Stimulated activated CD8-positive, alpha-beta memory T cell treated with anti-CD3 and anti-CD28 coated beads, Interleukin-7, amount 100 ng/mL, for 24 hours (primary cell): ENCODE data around the gene TCF7.

Experiments
- DNase-seq: peaks from one replicate; pipeline ENCODE4 v3.0.0-alpha.2; 2020; ENCODE audit warnings: low read depth

The TCF7 gene

DNA sequence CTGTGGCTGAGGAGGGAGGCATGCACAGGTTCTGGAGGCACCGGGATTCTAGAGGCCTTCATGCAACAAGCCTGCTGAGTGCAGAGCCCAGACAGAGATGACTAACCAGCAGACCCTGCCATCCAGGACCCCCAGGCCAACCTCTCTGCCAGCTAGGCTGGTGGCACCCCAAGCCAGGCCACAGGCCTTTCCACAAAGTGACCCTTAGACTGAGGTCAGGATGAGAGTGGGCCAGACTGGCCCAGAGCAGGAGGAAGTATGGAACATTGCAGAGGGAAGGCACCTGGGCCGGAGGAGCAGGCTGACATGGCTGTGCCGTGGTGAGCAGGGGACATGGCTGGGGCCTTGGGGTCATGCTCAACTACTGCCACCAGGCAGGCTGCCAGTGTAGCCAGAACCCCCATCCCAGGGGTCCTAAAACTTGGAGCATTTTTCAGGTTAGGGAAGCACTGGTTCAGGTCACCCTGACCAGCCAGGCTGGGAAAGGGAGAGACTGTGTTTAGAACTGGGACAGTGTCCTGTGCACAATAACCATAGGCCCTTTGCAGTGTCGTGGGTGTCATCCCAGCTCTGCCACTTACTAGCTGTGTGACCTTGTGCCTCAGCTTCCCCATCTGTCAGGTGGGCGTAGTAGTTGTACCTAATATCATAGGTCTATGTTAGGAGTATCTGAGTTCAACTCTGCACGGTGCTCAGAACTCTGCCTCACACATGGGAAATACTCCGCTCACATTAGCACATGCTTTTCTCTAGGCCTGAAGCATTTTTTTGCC, 17.3 kb downstream of the TCF7 start:
- DNase-seq: no peak

DNA sequence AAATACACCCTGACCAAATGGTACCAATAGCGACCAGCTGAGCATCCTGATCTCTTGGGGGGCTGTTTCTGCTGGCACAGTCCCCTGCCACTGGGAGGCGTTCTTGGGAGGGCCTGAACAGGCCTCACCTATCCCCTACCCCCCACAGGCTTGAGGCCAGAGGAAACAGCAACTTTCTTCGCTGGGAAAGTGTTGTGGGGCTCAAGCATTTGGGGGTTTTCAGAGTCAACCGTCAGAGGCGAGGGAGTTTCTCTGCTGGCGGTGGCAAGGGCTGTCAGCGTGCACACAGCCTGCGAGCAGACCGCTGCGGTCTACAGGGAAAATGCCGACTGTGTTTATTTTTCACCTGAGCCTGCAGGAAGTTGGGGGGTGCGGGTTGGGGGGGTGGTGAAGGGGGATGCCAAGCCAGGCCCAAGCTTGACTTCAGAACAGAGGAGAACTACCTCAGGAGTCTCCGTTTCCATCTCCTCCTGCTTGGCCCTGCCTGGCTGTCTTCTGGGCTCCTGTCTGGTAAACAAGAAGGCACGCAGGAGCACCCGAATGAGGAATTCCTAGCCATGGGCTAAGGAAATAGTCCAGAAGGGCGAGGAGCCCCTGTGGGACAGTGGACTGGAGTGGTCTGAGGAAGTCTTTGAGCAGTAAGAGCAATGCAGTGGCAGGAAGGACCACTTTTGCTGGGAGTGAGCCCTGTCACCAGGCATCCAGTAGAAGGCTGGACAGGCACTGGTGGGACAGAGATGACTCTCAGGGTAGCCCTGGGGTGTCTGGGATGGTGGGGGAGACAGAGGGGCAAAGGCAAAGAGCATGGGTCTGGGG, 18.1 kb downstream of the TCF7 start:
- no peak for DNase-seq

DNA sequence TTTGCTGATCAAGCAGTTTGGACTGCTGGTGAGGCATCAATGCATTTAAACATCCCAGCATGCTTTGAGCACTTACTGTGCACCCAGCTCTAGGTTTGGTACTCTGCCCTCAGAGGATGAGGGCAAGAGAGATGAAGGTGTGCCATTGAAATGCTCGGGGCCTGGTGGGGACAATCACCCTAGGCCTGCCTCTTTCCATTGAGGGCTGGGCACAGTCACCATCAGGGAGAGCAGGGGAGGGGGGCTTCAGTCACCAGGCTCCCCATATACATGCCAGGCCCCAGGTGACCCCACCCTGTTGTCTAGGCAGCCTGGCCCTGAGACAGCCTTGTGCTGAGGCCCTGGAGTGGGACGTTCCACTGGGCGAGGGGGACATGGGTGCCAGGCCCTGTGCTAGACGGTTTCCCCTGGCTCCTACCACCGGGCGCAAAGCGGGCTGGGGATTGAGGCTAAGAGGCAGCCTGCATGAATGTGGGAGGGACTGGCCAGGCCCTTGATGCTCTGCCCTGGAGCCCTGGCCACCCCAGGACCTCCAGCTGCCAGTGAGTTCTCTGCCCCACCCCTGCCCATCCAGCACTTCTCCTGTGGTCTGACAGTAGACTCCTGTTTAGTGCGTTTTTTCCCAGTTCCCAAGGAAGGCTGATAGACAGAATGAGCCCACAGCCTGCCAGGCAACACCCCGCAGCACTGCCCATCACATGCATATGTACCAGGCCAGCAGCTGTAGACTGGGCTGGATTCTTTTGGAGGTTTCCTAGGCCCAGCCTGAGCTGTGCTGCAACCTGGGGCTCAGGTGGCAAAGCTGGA, 18.9 kb downstream of the TCF7 start:
- DNase-seq: no peak

DNA sequence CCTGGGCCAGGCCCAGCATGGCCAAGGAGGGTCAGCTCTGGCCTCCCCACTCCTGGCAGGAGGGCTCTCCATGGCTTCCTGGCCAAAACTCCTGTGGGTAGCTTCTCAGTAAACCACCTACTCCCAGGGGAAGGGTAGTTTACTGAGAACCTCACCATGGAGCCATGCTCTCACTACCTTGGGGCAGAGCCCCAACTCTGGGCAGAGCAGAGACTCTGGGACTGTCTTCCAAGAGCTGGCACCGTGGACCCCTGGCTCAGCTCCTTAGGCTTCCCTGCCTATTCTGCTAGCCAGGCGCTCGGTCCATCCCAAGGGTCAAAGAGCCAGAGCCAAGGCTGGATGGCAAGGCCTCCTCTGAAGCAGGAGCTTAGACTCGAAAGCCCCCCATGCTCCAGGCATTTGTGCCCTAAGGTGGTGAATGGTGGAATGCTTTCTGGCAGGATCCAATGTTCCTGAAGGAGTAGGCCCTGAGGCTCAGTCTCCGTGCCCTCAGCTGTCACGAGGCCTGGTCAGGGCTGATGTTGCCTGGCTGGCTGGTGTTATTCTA, 19.6 kb downstream of the TCF7 start:
- DNase-seq: no peak

DNA sequence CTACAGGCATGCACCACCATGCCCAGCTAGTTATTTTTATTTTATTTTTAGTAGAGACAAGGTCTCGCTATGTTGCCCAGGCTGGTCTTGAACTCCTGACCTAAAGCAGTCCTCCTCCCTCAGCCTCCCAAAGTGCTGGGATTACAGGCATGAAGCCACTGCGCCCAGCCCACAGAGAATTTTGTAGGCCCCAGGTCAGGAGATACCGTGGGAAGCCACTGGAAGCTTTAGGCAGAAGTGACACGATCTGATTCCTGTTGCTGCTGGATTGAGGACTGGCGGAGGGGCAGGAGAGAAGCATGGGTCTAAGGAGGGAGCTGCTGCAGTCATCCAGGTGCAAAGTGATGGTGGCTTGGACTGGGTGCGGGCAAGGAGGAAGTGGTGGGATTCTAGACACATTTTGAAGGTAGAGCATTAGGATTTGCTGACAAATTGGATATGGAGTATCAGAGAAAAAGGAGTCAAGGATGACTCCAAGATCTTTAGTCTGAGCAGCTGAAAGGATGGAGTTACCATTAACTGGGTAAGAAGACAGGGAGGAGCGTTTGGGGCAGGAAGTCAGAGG, 20.7 kb downstream of the TCF7 start:
- no peak for DNase-seq

DNA sequence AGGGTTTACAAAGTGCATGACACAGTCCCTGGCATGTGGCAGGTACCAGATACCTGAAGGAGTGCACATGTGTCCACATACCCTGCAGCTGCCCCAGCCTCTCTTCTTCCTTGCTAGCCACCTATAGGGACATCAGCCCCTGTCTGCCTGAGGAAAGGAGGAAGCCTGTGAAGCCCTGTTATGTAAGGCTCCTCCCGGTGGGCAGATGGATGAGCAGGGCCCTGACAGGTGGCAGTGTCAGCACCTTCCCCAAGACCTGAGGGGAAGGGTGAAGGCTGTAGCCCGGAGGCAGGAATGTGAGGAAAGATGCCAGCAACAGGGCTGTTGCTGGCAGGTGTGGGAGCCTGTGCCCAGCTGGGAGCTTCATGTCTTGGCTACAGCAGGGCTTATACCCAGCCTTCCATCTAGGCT, 21.7 kb downstream of the TCF7 start:
- DNase-seq: no peak

DNA sequence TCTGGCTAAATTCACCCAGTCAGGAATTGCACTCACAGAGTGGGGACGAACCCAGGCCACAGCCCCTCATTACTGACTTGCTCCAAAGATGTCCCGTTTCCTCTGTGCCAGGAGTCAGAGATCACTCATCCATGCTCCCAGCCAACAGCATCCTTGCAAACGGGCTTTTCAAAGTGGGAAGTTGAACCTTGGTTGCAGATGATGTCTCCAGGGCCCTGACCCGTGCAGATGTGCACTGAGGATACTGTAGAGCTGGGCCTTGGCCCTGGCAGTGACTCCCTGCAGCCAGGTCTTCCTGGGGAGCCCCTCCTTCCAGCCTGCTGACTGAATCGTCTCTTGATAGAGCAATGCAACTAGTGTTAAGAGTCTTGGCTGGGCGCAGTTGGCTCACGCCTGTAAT, 22.3 kb downstream of the TCF7 start:
- DNase-seq: no peak

DNA sequence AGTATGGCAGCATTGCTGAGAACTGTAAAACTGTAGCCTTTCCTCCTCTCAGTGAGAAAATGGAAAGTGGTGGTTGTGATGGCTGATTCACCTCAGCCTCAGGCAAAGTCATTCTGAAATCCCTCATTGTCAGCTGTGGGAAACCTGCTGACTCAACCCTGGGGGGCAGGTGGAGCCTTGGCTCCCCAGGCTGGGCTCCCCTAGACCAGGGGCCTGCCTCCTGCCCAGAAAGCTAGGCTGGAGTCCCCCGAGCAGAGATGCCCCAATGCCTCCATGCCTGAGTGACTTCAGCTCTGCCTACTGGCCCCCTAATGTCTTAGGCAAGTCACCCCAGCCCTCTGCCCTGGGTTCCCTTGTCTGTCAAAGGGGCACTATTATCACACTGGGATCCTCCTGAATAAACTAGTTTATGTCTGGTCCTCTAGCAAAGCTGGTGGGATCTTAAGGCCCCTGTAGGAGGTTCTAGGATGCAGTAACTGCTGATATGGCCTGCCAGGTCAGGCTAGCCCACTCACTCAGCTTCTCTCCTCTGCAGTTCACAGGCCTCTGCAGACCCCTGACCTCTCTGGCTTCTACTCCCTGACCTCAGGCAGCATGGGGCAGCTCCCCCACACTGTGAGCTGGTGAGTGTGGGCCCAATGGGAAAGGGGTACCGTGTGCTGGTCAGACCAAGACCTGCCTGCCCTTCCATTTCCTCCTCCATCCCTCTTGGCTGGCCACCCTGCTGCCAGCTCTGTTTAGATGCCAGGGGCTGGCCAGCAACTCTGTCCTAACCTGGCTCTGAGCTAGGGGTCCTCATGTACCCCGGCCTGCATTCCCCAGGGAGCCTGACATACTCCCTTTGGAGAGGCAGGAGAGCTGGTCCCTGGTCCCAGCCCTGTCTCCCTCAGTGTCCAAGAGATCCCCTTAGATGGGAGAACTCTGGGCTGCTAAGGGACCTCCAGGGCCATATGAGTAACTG, 24.2 kb downstream of the TCF7 start:
- DNase-seq: no peak

DNA sequence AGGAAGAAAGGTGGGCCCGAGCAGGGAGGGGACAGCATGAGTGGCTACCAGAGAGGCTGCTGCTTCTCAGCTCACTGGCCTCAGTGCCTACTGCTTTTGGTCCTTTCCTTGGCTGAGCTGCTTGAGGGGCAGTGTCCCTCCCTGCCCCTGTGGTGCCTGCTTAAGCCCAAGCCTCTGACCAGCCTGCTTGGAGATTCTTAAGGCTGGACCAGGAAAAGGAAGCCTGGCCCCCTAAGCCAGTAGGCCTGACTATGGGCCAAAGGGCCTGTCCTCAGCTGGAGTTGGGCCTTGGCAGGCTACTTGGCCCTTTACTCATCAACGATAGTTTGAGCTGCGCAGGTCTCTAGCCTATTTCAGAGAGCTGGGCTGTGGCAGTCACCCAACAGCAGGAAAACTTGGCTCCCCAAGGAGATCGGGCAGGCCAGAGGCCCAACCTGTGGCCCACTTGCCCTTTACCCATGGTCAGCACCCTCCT, 24.9 kb downstream of the TCF7 start:
- no peak for DNase-seq

DNA sequence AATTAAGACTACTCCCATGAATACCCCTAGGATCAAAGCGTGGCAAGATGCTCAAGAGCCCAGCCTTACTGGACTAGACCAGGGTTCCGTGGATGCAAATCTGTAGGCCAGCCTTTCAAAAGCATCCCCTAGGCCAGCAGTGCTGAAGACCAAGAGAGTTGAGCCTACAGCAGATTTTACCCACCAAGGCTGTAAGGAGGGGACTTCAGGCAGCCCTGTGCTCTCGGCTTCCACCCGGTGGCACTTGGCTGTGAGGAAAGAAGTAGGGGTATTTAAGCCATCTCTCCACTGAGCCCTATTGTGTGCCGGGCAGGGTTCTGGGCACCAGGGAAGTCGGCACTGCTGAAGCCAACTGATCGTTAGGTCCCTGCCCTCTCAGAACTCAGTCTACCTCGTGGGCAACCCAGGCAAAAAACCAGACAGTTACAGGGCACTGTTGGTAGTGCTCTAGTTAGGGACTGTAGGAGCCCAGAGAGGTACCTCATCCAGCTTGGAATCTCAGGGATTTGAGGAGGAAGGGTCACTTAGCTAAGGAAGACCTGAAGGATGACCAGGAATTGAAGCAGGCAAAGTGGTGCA, 25.5 kb downstream of the TCF7 start:
- DNase-seq: no peak

DNA sequence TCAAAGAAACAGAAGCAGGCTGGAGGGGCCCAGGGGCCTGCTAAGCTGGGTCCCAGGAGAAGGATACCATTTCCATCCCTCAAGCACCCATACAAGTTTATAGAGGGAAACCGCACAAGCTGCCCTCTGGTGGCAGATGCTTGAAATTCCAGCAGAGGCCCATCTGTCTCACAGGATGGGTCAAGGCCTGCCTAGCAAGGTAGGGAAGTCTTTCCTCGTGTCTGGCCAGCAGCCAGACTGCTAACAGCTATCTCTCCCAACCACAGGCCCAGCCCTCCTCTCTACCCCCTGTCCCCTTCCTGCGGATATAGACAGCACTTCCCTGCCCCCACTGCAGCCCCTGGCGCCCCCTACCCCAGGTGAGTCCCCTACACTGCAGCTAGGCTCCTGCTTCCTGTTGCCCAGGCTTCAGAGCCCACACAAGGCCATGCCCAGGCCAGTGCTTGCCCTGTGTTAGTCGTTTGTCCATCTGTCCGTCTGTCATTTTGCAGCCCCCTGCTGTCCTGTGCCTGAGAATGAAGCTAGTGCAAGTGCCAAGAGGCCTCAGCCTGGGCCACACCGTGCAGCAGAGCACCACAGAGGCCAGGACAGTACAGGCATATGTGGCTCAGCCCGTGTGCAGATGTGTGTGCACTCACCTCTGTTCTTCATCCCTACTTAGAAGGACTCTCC, 26.2 kb downstream of the TCF7 start:
- DNase-seq: no peak

DNA sequence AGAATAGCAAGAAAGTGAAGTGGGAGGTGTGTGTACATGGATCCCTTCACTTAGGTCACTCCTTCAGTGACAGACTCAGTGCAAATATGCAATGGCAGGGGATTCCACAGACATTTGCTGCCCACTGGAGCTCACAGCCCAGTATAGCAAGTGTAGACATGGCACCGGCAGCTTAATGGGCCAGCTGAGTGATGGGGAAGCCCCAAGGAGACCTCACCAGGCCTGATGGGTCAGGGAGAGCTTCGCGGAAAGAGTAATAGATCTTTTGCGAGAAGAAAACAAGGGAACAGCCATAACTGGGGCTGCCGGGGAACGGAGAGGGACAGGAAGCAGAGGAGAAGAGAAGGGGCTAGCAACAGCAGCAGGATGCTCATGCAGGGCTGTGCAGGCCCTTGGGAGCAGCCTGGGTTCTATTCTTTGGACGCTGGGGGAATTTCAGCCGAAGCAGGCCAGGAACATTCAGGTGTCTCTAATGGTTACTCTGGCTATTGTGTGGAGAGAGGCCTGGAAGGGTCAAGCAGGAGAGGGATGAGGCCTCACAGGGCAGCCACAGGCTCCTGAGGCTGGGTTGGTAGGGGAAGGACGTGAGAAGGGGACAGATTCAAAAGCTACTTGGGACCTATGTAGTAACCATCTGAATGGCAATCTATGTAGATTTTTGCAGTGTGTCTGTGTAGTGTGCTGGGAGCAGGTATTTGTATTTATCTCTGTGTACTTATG, 27.0 kb downstream of the TCF7 start:
- DNase-seq: no peak

DNA sequence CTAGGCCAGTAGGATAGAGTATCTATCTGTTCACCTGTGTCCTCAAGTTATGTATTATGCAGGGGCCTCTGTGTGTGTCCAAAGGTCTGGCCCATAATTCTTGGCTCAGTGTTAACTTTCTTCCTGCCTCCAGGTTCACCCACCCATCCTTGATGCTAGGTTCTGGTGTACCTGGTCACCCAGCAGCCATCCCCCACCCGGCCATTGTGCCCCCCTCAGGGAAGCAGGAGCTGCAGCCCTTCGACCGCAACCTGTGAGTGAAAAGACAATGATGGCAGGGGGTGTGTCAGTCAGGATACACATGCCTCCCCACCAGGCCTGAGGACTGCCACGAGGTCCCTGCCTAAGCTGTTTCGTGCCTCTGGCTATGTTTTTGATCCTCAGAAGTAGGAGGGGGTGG, 27.6 kb downstream of the TCF7 start:
- no peak for DNase-seq

DNA sequence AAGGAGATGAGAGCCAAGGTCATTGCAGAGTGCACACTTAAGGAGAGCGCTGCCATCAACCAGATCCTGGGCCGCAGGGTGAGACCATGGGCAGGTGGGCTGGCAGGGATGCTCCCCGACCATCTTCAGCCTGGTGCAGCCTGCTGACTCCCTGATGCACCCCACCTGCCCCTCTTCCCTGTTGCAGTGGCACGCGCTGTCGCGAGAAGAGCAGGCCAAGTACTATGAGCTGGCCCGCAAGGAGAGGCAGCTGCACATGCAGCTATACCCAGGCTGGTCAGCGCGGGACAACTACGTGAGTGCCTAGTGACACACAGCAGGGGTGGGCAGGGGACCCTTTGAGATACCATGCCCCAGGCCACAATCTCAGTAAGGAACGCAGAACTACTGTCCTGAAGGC, 28.3 kb downstream of the TCF7 start:
- no peak for DNase-seq

DNA sequence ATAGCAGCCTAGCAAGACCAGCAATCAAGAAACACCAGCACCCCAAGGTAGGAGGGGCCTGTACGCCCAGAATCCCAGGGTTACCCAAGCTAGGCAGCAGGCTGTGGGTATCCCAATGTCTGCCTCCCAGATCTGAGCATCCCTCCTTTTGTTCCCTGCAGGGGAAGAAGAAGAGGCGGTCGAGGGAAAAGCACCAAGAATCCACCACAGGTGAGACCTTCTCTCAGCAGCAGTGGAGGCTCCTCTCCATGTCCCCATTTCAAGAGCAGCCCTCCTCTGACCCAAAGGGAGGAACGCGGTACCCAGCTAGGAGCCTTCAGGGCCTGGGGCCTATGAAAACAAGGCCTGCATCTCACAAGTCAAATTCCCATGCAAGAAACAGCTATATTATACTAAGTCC, 28.9 kb downstream of the TCF7 start:
- DNase-seq: no peak

DNA sequence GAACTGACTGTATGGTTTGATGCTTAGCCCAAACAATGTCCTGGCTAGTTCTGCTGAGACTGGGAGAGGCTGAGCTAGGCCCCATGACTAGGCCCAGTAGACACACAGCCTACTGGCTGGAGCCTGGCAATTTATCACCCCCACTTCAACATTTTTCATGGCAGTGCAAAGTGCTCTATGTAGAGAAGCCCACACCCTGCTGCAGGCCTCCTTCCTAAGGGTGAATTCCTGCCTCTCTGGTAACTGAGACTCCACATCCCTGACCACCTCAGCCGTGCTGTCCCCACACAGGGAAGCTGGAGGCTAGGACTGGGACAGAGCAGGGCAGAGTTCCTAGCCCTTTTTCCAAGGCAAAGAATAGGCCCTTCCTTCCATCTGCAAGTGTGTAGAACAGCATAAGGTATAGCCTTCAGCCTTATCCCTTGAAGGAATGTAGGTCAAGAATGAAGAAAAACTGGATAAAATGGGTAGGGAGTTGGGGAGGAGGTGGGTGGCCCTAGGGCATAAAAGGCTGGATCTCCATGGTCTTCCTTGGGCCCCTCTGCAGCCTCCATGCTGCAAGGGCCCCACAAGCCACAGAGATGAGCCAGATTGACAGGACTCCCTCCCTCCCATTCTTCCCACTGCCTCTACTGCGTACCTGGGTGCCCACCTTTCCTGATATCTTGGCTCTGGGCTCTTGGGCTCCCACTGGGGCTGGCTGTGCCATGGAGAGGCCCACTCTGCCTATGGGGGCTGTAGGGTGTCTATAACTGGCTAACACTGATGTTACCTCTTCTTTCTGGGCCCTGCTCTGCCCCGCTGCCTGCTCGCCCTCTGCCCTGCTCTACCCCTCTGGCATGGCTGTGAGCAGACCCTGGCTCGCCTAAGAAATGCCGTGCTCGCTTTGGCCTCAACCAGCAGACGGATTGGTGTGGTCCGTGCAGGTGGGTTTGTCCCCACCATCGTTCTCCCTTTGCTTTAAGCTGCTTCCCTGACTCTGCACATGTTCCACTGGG, 29.8 kb downstream of the TCF7 start:
- no peak for DNase-seq

DNA sequence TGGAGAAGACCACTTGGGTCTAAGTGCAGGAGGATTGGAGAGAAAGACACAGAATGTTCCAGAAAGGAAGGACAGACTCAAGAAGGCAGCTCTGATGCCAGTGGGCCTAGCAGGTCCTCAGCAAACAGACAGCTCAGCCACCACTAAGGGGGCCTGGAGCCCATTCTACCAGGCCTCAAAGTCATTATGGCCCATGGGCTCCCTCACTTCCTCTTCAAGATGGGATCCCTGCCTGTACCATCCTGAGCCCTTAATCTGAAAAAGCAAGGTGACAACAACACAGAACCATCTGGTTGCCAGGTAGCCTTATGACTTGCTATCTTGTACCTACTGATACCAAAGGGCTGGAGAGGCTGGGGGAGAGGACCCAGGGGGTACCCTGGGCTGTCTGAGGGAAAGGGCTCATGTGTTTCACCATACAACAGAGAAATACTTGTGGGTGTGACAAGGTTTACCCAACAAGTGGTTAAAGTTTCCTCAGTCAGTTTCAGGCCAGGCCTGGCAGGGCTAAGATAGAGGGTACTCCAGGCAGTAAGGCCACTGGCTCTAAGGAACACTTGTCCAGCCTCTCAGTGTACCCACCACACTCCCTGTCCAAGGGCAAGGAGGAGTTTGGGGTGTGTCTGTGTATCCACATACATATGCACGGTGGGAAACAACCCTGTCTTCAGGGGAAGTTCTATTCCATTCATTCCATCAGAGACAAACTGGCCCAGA, 30.7 kb downstream of the TCF7 start:
- no peak for DNase-seq
